GM23338 (cell line): ENCODE results near the gene PLEKHG4B. TPM values are rescaled to one million over a fixed set of nuclear protein-coding genes. Genes with fewer than 3 reads are reported as not detected.

Source experiments
- ATAC-seq: fragments of 200-7000 bp; cut with Tn5 transposase; 3 replicates; pipeline ENCODE4 v1.9.1; 2020
- DNase-seq: peaks from one replicate; pipeline ENCODE4 v3.0.0-alpha.2; 2015; ENCODE audit warnings: low spot score
- H2AFZ ChIP-seq: fragments of 200-600 bp; sonication (generic); 2 replicates; pipeline ENCODE4 v1.8.0; 2016; ENCODE audit warnings: antibody characterized with exemption, mild to moderate bottlenecking, moderate library complexity
- H3F3A ChIP-seq: fragments of 200-600 bp; sonication (generic); replicated peaks from 2 replicates; pipeline ENCODE4 v1.8.0; 2017; ENCODE audit warnings: antibody characterized with exemption, mixed run types, low read depth
- H3K27ac ChIP-seq: fragments of 200-600 bp; sonication (generic); 2 replicates; pipeline ENCODE4 v1.6.1; 2016; ENCODE audit warnings: low read depth
- H3K27me3 ChIP-seq: fragments of 200-600 bp; sonication (generic); 2 replicates; pipeline ENCODE4 v1.8.0; 2016; ENCODE audit warnings: mild to moderate bottlenecking, mixed run types, moderate library complexity; ENCODE audit not compliant: insufficient read depth
- H3K36me3 ChIP-seq: fragments of 200-600 bp; sonication (generic); 2 replicates; pipeline ENCODE4 v1.8.0; 2016; ENCODE audit warnings: mild to moderate bottlenecking; ENCODE audit not compliant: insufficient read depth
- H3K4me1 ChIP-seq: fragments of 200-600 bp; sonication (generic); 2 replicates; pipeline ENCODE4 v1.8.0; 2016; ENCODE audit warnings: mild to moderate bottlenecking, moderate library complexity; ENCODE audit not compliant: insufficient read depth
- H3K4me2 ChIP-seq: fragments of 200-600 bp; sonication (generic); 2 replicates; pipeline ENCODE4 v1.7.1; 2017; ENCODE audit warnings: mixed run types
- H3K4me3 ChIP-seq: fragments of 200-600 bp; sonication (generic); 2 replicates; pipeline ENCODE4 v1.6.1; 2016; ENCODE audit warnings: mixed run types
- H3K79me2 ChIP-seq: fragments of 200-600 bp; sonication (generic); replicated peaks from 2 replicates; pipeline ENCODE4 v1.8.0; 2017; ENCODE audit warnings: mild to moderate bottlenecking; ENCODE audit not compliant: insufficient read depth
- H3K9me2 ChIP-seq: fragments of 200-600 bp; sonication (generic); 2 replicates; pipeline ENCODE4 v1.8.0; 2017; ENCODE audit not compliant: insufficient read depth
- H4K20me1 ChIP-seq: fragments of 200-600 bp; sonication (generic); replicated peaks from 2 replicates; pipeline ENCODE4 v1.8.0; 2017; ENCODE audit warnings: mild to moderate bottlenecking; ENCODE audit not compliant: insufficient read depth
- H3K27ac Mint-ChIP-seq: 2 replicates; pipeline ENCODE4 v1.8.0; 2020; ENCODE audit warnings: inconsistent platforms, mild to moderate bottlenecking, moderate library complexity, mixed read lengths
- H3K27me3 Mint-ChIP-seq: 3 replicates; pipeline ENCODE4 v1.8.0; 2022; ENCODE audit warnings: low read depth, mild to moderate bottlenecking, moderate library complexity, mixed read lengths, inconsistent platforms; ENCODE audit not compliant: insufficient read depth, poor library complexity
- H3K36me3 Mint-ChIP-seq: 3 replicates; pipeline ENCODE4 v1.8.0; 2021; ENCODE audit warnings: low read depth, mild to moderate bottlenecking, inconsistent platforms, moderate library complexity, mixed read lengths
- H3K4me1 Mint-ChIP-seq: 3 replicates; pipeline ENCODE4 v1.8.0; 2020; ENCODE audit warnings: mild to moderate bottlenecking, inconsistent platforms, mixed read lengths
- H3K4me3 Mint-ChIP-seq: 3 replicates; pipeline ENCODE4 v1.8.0; 2021; ENCODE audit warnings: moderate library complexity, mild to moderate bottlenecking, inconsistent platforms, mixed read lengths
- H3K9me3 Mint-ChIP-seq: 3 replicates; pipeline ENCODE4 v1.8.0; 2020; ENCODE audit warnings: moderate library complexity, mild to moderate bottlenecking, inconsistent platforms, mixed read lengths
- CREB1 ChIP-seq: fragments of 250-450 bp; sonication (Bioruptor Pico); IDR thresholded peaks from 2 replicates; pipeline ENCODE4 v1.5.0; 2020; ENCODE audit warnings: low read depth, mild to moderate bottlenecking, moderate library complexity
- EZH2 ChIP-seq: fragments of 200-600 bp; sonication (generic); IDR thresholded peaks from one replicate; pipeline ENCODE4 v1.8.0; 2017; ENCODE audit warnings: antibody characterized with exemption, mild to moderate bottlenecking, low read depth; ENCODE audit not compliant: unreplicated experiment
- NANOG ChIP-seq: IDR thresholded peaks from 2 replicates; pipeline ENCODE4 v1.6.1; 2016; ENCODE audit warnings: antibody characterized with exemption, borderline replicate concordance
- REST ChIP-seq: IDR thresholded peaks from one replicate; pipeline ENCODE4 v1.6.1; 2018; ENCODE audit warnings: antibody characterized with exemption; ENCODE audit not compliant: unreplicated experiment
- STAT1 ChIP-seq: IDR thresholded peaks from one replicate; pipeline ENCODE4 v1.6.1; 2016; ENCODE audit warnings: antibody characterized with exemption; ENCODE audit not compliant: unreplicated experiment
- ZNF114 ChIP-seq: fragments of 250-450 bp; sonication (Bioruptor Pico); IDR thresholded peaks from 2 replicates; pipeline ENCODE4 v1.5.0; 2020; ENCODE audit warnings: mild to moderate bottlenecking, moderate library complexity
- polyA plus RNA-seq: library from polyadenylated mRNA; unstranded; fragments of >200 nt; fragmentation: Nextera tagmentation; extraction: Ambion mirVana; gene quantifications from 2 replicates; pipeline ENCODE4 v1.2.1, GENCODE V29; 2016
- total RNA-seq: library from RNA; depleted of rRNA; stranded (reverse); fragments of >200 nt; shearing (Covaris generic); gene quantifications from 2 replicates; pipeline ENCODE4 v1.2.3, GENCODE V29; 2014

The PLEKHG4B gene
- total and polyA plus RNA-seq, 2 experiments from 2014 or later = 33.5 to 54.8 TPM

GRCh38 chr5:81391-82021 lies 10.5 kb upstream of the PLEKHG4B start:
- H3K4me3 ChIP-seq = no peak overlapping the region
- DNase-seq (no peak), ATAC-seq (peak; percentile 26)
- peaks cover 18% of the 10 kb centered on the region for H3K4me1 ChIP-seq
- peak overlapping the region; percentile 60; the same call in 1 of the 2 replicates for H3K27ac ChIP-seq
- H3K36me3 ChIP-seq = no peaks in the 10 kb centered on the region
- H3K27ac Mint-ChIP-seq = peak overlapping the region; percentile 30
- H3K36me3 Mint-ChIP-seq = no peaks in the 10 kb centered on the region; the same call in 2 of the 3 replicates
- H3K79me2 ChIP-seq = no peaks in the 10 kb centered on the region
- no peaks in the 10 kb centered on the region for H3K27me3 ChIP-seq
- peak overlapping the region; percentile 48 for H3K4me2 ChIP-seq
- peak overlapping the region; percentile 58; the same call in 2 of the 3 replicates for H3K4me3 Mint-ChIP-seq
- peaks cover 18% of the 10 kb centered on the region for H3K27me3 Mint-ChIP-seq
- no peak overlapping the region for H2AFZ ChIP-seq
- H4K20me1 ChIP-seq = no peaks in the 10 kb centered on the region
- no peak for TF ChIP-seq STAT1
- no peaks in the 10 kb centered on the region for H3K9me3 Mint-ChIP-seq
- H3K4me1 Mint-ChIP-seq = peaks cover 44% of the 10 kb centered on the region
- no peaks in the 10 kb centered on the region for H3K9me2 ChIP-seq
- peaks cover 8% of the 10 kb centered on the region for H3F3A ChIP-seq

- H3K27ac ChIP-seq = peak overlapping the region; percentile 79
- peaks cover 8% of the 10 kb centered on the region for H3F3A ChIP-seq
- H3K4me3 ChIP-seq = peak overlapping the region; percentile 22
- peak overlapping the region; percentile 59 for H3K4me2 ChIP-seq
- H3K9me2 ChIP-seq = no peaks in the 10 kb centered on the region
- TF ChIP-seq CREB1 (CRISPR knock-in tag) (peak; percentile 60), NANOG (no peak), REST (no peak), EZH2 (no peak)
- no peak overlapping the region for H2AFZ ChIP-seq
- peak; percentile 95 for DNase-seq
- no peaks in the 10 kb centered on the region for H3K79me2 ChIP-seq
- Mint-ChIP-seq H3K4me1 (peaks cover 47% of the 10 kb centered on the region), H3K36me3 (no peaks in the 10 kb centered on the region; the same call in 2 of the 3 replicates), H3K4me3 (peak overlapping the region; percentile 58), H3K27ac (peak overlapping the region; percentile 30), H3K9me3 (no peaks in the 10 kb centered on the region), H3K27me3 (peaks cover 17% of the 10 kb centered on the region)
- no peaks in the 10 kb centered on the region for H3K36me3 ChIP-seq
- ATAC-seq = peak; percentile 97
- H3K4me1 ChIP-seq = peaks cover 18% of the 10 kb centered on the region
- no peaks in the 10 kb centered on the region for H4K20me1 ChIP-seq
- no peaks in the 10 kb centered on the region for H3K27me3 ChIP-seq
Measured at GRCh38 chr5:82097-82496, 9.9 kb upstream of the PLEKHG4B start.

- Histone ChIP-seq H3K36me3 (no peaks in the 10 kb centered on the region), H3K4me3 (peak overlapping the region; percentile 22), H3K79me2 (no peaks in the 10 kb centered on the region), H3K9me2 (no peaks in the 10 kb centered on the region), H3K27ac (peak overlapping the region; percentile 79), H3F3A (peaks cover 8% of the 10 kb centered on the region), H4K20me1 (no peaks in the 10 kb centered on the region), H3K4me1 (peaks cover 18% of the 10 kb centered on the region), H3K27me3 (no peaks in the 10 kb centered on the region), H2AFZ (no peak overlapping the region), H3K4me2 (peak overlapping the region; percentile 59)
- Mint-ChIP-seq H3K4me1 (peaks cover 49% of the 10 kb centered on the region), H3K4me3 (peak overlapping the region; percentile 58), H3K36me3 (no peaks in the 10 kb centered on the region; the same call in 2 of the 3 replicates), H3K27me3 (peaks cover 17% of the 10 kb centered on the region), H3K9me3 (no peaks in the 10 kb centered on the region), H3K27ac (peak overlapping the region; percentile 62)
- no peak for TF ChIP-seq ZNF114
- ATAC-seq (peak; percentile 28), DNase-seq (peak; percentile 49)
Measured at GRCh38 chr5:82570-82969, 9.4 kb upstream of the PLEKHG4B start.
